Measurements from ENCODE around the gene PTX4. TPM values are rescaled to one million over a fixed set of nuclear protein-coding genes. Genes with fewer than 3 reads are reported as not detected.

The PTX4 gene
- total RNA-seq, 6 experiments from 2014 or later: 0.14 to 0.24 (median 0.18) TPM; not detected in 2

DNA sequence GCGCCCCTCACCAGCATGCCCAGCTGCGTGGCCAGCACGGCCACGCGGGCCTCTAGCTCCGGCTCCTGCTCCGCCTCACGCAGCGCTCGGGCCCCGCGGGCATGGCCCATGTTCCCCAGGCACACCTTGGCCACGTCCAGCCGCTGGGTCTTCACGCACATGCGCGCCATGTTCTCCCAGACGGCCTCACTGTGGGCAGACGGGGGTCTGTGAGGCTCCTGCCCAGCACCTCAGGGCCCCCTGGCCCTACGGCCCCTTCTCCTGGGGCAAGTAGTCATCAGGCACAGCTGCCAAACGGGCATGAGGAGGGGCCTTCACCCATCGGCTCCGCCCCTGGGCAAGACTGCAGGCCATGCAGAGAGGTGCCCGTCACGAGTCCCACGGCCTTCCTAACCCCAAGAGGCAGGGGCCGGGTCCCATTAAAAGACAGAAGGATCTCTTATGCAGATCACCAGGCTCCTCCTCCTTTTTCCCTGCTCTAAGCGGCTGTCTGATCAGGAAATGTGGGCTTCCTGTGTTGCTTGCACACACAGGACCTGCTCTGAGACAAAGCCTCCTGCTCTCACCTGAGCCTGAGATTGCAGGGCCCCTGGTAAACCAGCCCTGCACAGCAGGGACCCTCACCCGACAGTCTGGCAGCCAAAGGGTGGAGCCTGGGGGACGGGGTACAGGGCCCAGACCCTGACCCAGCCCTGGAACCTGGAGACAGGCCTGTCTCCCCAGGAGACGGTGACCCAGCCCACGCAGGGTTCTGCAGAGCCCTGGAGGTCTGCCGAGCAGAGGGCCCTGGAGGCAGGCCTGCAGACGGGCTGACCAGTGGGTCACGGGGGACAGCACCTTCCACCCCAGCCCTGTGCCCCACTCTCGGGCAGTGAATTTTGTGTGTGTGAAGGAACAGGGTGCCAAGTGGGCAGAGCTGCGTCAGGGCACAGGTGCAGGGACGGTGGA, 38.1 kb upstream of the PTX4 start:
- peaks cover 4% of the 10 kb centered on the region; the same call in 1 of the 2 replicates for H3K36me3 Mint-ChIP-seq (ENCODE audit: low read depth)

DNA sequence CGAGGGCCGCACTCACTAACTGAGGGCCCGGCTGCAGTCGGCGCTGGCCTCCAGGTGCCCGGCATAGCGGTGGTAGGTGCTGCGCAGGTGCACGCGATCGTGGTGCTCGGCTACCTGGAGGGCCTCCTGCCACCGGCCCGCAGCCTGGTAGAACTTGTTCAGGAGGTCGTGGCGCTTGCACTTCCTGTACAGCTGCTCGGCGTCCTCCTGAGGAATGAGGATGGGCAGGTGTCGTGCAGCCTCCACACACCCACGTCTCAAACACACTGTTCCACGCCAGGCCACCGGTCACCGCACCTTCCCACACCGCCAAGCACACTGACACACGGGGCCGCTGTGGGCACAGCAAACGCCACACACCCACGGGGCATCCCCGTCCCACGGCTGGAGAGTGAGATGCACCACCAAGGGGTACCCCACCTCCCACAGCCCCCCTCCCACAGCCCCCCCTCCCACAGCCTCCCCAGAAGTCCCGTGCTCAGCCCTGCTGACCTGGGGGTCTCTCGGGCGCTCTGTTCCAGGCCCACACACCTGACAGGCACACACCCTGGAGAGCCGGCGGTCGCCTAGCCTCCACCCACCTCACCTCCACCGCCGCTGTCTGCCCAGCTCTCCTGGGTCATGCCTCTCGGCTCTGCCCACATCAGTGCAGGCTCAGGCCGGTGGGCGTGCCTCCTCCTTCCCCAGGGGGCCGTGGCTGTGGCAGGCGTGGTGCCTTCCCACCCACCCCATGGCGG, 37.3 kb upstream of the PTX4 start:
- TF ChIP-seq, protein P1, sequence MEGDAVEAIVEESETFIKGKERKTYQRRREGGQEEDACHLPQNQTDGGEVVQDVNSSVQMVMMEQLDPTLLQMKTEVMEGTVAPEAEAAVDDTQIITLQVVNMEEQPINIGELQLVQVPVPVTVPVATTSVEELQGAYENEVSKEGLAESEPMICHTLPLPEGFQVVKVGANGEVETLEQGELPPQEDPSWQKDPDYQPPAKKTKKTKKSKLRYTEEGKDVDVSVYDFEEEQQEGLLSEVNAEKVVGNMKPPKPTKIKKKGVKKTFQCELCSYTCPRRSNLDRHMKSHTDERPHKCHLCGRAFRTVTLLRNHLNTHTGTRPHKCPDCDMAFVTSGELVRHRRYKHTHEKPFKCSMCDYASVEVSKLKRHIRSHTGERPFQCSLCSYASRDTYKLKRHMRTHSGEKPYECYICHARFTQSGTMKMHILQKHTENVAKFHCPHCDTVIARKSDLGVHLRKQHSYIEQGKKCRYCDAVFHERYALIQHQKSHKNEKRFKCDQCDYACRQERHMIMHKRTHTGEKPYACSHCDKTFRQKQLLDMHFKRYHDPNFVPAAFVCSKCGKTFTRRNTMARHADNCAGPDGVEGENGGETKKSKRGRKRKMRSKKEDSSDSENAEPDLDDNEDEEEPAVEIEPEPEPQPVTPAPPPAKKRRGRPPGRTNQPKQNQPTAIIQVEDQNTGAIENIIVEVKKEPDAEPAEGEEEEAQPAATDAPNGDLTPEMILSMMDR (IDR thresholded peaks at IDR 0.05): no peak
- Mint-ChIP-seq H3K27me3 (ENCODE audit: insufficient read depth) (peaks cover 1% of the 10 kb centered on the region), H3K36me3 (ENCODE audit: low read depth) (peaks cover 4% of the 10 kb centered on the region; the same call in 1 of the 2 replicates), H3K9me3 (no peaks in the 10 kb centered on the region), H3K27ac (no peak overlapping the region), H3K4me1 (ENCODE audit: low read depth) (peaks cover 15% of the 10 kb centered on the region), H3K4me3 (no peak overlapping the region)
- no peak for DNase-seq

More for the DNA sequence above, 38.1 kb upstream of the PTX4 start:
- TF ChIP-seq, protein P1 (IDR thresholded peaks at IDR 0.05): no peak
- Mint-ChIP-seq H3K4me3 (no peak overlapping the region), H3K9me3 (no peaks in the 10 kb centered on the region), H3K4me1 (ENCODE audit: low read depth) (peaks cover 24% of the 10 kb centered on the region), H3K27ac (no peak overlapping the region), H3K27me3 (ENCODE audit: insufficient read depth) (peaks cover 1% of the 10 kb centered on the region)
- DNase-seq: no peak

DNA sequence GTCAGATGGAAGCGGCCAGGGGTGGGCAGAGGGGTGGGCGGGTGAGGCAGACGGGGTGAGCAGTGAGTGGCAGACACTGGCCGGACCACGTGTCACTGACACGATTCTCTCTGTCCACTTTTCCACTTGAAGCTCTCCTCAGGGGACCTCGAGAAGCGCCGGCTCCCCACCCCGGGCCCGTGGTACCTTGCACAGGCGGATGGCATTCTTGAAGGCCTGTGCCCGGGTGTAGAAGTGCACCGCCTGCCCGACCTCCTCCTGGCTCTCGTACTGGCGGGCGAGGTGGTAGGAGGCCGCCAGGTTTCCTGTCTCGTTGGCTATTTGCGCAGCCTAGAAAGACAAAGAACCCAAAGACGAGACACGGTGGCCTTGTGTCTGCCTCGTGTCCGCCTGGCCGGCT, 35.6 kb upstream of the PTX4 start:
- no peak overlapping the region for H3K27ac Mint-ChIP-seq
- DNase-seq: no peak
- peaks cover 5% of the 10 kb centered on the region for H3K4me1 Mint-ChIP-seq (ENCODE audit: low read depth)
- H3K9me3 Mint-ChIP-seq: no peaks in the 10 kb centered on the region
- TF ChIP-seq, protein P1 (IDR thresholded peaks at IDR 0.05): no peak
- H3K4me3 Mint-ChIP-seq: no peak overlapping the region
- no peaks in the 10 kb centered on the region for H3K27me3 Mint-ChIP-seq (ENCODE audit: insufficient read depth)
- H3K36me3 Mint-ChIP-seq (ENCODE audit: low read depth): peaks cover 4% of the 10 kb centered on the region; the same call in 1 of the 2 replicates

DNA sequence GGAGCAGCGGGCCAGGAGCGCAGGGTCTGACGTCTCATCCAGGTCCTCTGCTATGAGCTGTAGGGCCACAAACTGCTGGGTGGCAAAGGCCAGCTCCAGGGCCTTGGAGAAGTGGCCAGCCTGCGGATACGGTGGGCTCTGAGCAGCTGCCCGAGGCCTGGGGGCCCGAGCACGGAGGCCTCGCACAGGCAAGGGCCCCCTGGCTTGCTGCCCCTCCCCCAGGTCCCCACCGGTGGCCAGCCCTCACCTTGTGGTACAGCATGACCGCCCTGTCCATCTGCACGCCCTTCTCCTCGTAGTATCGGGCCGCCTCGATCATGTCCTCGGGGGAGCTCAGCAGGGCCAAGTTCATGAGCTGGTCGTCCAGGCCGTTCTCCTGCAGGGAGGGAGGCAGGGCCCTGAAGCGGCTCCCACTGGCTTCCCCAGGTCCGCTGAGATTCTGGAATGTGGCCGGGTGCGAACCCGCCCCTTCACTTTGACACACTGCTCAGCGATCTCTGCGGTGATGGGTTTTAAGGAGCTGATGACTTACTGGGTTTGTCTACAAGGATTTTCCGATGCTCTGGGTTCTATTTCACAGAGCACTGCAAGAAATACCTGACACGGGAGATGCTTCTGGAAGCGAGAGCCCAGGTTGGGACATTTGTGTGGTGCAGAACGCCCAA, 35.0 kb upstream of the PTX4 start:
- Mint-ChIP-seq H3K4me1 (ENCODE audit: low read depth) (peaks cover 5% of the 10 kb centered on the region), H3K27ac (no peak overlapping the region), H3K4me3 (no peak overlapping the region), H3K9me3 (no peaks in the 10 kb centered on the region), H3K36me3 (ENCODE audit: low read depth) (peaks cover 4% of the 10 kb centered on the region; the same call in 1 of the 2 replicates), H3K27me3 (ENCODE audit: insufficient read depth) (no peaks in the 10 kb centered on the region)
- DNase-seq: no peak
- TF ChIP-seq, protein P1 (IDR thresholded peaks at IDR 0.05): no peak

DNA sequence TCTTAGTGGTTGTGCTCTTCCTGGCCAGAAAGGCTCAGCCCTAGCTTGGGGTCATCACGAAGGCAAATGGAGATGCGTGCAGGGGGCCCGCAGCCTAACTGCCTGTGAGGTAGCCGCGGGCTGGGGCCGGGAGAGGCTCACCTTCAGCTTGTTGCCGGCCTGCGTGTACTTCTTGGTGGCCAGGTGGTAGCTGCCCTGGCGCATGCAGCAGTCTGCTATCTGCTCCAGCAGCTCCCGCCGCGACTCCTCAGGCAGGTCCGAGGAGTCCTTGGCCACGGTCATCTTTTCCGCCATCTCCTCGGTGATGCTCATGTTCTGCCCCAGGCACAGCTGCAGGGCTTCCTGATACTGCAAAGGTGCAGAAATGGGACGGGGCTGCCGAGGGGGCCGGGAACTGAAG, 31.7 kb upstream of the PTX4 start:
- H3K4me1 Mint-ChIP-seq (ENCODE audit: low read depth): no peaks in the 10 kb centered on the region
- H3K27me3 Mint-ChIP-seq (ENCODE audit: insufficient read depth): no peaks in the 10 kb centered on the region; the same call in 1 of the 2 replicates

More for the DNA sequence above, 31.7 kb upstream of the PTX4 start:
- no peak overlapping the region for H3K4me3 Mint-ChIP-seq
- no peaks in the 10 kb centered on the region for H3K9me3 Mint-ChIP-seq
- no peak for DNase-seq
- TF ChIP-seq, protein P1 (IDR thresholded peaks at IDR 0.05): no peak
- H3K36me3 Mint-ChIP-seq (ENCODE audit: low read depth): no peaks in the 10 kb centered on the region
- no peak overlapping the region for H3K27ac Mint-ChIP-seq

Measured in HFFc6 (cell line).